ENCODE results near the gene PFN3. TPM values are rescaled to one million over a fixed set of nuclear protein-coding genes. Genes with fewer than 3 reads are reported as not detected.

PFN3 gene
- total RNA-seq, 1 donor from 2014 or later = not detected

DNA sequence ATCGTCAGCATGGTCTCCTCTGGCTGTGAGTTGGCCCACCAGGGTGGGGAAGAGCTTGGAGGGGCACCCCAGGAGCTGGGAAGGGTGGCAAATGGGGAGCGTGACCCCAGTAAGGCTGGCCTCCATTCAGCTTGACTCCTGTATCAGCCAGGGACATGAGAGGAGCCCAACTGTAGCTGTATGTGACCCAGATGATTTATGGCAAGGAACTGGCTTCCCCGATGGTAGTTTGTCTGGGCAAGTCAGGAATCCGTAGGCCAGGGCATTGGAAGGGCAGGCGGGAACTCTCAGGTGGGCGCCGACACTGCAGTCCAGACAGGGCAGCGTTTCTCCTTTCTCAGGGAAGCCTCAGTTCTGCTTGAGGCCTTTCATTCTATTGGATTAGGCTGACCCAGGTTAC, 13.9 kb downstream of the PFN3 start:
- no peak overlapping the region for H3K27ac ChIP-seq (replicated peaks)
- H3K4me3 ChIP-seq = no peak overlapping the region
- H3K4me1 ChIP-seq = peaks cover 7% of the 10 kb centered on the region
- DNase-seq = no peak
- peaks cover 87% of the 10 kb centered on the region for H3K27me3 ChIP-seq (ENCODE audit: low read depth)
- intact Hi-C loops (cut with micrococcal nuclease) = no loop called here
- H3K9me3 ChIP-seq (replicated peaks) = no peaks in the 10 kb centered on the region
- no peaks in the 10 kb centered on the region for H3K36me3 ChIP-seq
- TF ChIP-seq CTCF (IDR thresholded peaks at IDR 0.05; ENCODE audit: borderline replicate concordance) = no peak

DNA sequence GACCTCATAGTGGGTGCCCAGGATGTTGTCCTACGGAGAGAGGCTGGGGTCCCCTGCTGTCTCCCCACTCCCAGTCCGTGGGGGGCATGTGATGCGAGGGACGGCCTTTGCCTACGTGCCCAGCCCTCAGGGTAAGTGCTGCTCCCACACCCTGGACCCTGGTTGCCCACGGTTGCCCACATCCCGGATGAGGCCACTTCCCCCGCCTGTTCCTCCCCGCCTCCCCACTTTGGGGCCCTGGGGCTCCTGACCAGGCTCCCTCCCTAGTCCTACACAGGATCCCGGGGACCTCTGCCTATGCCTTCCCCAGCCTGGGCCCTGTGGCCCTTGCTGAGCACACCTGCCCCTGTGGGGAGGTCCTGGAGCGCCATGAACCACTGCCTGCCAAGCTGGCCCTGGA, 14.7 kb downstream of the PFN3 start:
- Histone ChIP-seq H3K4me3 (no peak overlapping the region), H3K27me3 (ENCODE audit: low read depth) (peaks cover 95% of the 10 kb centered on the region), H3K36me3 (no peaks in the 10 kb centered on the region), H3K27ac (replicated peaks) (no peak overlapping the region), H3K4me1 (peaks cover 7% of the 10 kb centered on the region), H3K9me3 (replicated peaks) (no peaks in the 10 kb centered on the region)
- TF ChIP-seq CTCF (IDR thresholded peaks at IDR 0.05; ENCODE audit: borderline replicate concordance) = no peak
- DNase-seq = no peak
- intact Hi-C loops (cut with micrococcal nuclease) = no loop called here

- Histone ChIP-seq H3K27me3 (ENCODE audit: low read depth) (peaks cover 91% of the 10 kb centered on the region), H3K9me3 (replicated peaks) (no peaks in the 10 kb centered on the region), H3K36me3 (no peaks in the 10 kb centered on the region), H3K4me3 (no peak within 1 kb of the TSS), H3K27ac (replicated peaks) (no peak within 1 kb of the TSS), H3K4me1 (no peaks in the 10 kb centered on the region)
- intact Hi-C loops (cut with micrococcal nuclease) = no loop called here
- TF ChIP-seq CTCF (IDR thresholded peaks at IDR 0.05; ENCODE audit: borderline replicate concordance) = no peak
- DNase-seq = no peak
These were observed 16.3 kb downstream of the PFN3 start, which contains the start of gene SLC34A1 for GRCh38 chr5:177384134-177384533. Gene SLC34A1 (plus strand): TSS chr5:177384434. CDS start chr5:177385742, 1,308 bp downstream.

DNA sequence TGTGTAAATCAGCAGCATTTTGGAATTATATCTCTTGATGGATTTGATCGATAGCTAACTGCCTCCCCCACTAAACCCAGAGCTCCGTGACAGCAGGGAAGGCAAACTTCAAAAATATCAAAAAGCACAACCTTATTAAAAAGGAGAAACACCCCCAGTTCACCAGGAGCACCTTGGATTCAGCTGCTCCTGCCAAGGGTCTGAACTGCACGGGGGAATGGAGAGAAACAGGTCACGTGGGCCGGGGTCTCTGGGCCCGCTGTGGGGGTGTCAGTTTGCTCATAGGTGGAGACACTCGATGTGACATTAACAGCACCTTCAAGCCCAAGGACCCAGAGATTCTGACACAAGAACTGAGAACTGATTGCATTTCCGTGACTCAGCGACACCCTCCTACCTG, 17.3 kb downstream of the PFN3 start:
- H3K27me3 ChIP-seq (ENCODE audit: low read depth) = peaks cover 82% of the 10 kb centered on the region
- TF ChIP-seq CTCF (IDR thresholded peaks at IDR 0.05; ENCODE audit: borderline replicate concordance) = no peak
- no peaks in the 10 kb centered on the region for H3K4me1 ChIP-seq
- no peak overlapping the region for H3K4me3 ChIP-seq
- H3K9me3 ChIP-seq (replicated peaks) = no peaks in the 10 kb centered on the region
- no peak overlapping the region for H3K27ac ChIP-seq (replicated peaks)
- DNase-seq = no peak
- intact Hi-C loops (cut with micrococcal nuclease) = no loop called here
- H3K36me3 ChIP-seq = no peaks in the 10 kb centered on the region

- H3K27me3 ChIP-seq (ENCODE audit: low read depth) = peaks cover 81% of the 10 kb centered on the region
- no peak for DNase-seq
- no peaks in the 10 kb centered on the region for H3K4me1 ChIP-seq
- no peaks in the 10 kb centered on the region for H3K36me3 ChIP-seq
- peak; percentile 41 for TF ChIP-seq CTCF (IDR thresholded peaks at IDR 0.05; ENCODE audit: borderline replicate concordance)
- no peak overlapping the region for H3K4me3 ChIP-seq
- no peaks in the 10 kb centered on the region for H3K9me3 ChIP-seq (replicated peaks)
- intact Hi-C loops (cut with micrococcal nuclease) = no loop called here
- no peak overlapping the region for H3K27ac ChIP-seq (replicated peaks)
These were observed 17.9 kb downstream of the PFN3 start for GRCh38 chr5:177382423-177383029.

All from left ventricle myocardium inferior (tissue), 1 donor.